Measurements from ENCODE around the gene ANO3. TPM values are rescaled to one million over a fixed set of nuclear protein-coding genes. Genes with fewer than 3 reads are reported as not detected.
A peak's percentile ranks its signal among the peaks of the same experiment; 100 is the strongest.

The ANO3 gene
- total and polyA plus RNA-seq, 2 donors from 2014 or later = 0.30 to 1.5 TPM

DNA sequence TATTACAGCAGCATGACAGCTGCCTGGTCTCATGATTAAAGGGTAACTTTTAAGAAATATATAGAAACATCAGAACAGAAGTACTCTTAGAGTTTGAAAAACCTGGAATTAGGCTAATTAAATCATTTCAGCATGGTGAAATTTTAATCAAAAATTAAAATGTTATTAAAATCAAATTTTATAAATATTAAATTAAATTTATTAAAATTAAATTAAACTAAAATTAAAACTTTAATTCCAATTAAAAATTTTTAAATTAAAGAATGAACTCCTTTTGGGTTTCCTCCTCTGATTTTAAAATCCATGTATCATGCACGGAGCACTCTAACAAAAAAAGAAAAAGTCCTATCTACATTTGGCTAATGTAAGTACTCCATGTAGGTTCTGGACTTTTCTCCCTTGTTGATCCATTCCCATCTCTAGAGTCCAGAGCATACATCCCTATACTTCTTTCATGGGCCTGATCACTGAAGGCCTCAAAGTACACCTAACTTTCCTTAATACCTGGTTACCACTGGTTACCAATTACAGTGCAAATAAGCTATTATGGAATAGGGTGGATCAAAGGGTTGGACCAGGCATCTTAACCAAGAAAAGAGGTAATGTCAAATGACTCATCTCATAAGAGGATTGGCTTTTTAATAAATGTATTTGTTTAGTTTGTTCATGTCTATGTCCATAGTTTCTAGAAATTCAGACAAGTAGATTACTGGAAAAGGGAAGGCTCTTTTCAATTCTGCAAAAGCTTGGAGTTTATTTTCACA lies 288.5 kb downstream of the ANO3 start:
- intact Hi-C loops (cut with DNase I) = no loop called here
- TF ChIP-seq, protein P1, sequence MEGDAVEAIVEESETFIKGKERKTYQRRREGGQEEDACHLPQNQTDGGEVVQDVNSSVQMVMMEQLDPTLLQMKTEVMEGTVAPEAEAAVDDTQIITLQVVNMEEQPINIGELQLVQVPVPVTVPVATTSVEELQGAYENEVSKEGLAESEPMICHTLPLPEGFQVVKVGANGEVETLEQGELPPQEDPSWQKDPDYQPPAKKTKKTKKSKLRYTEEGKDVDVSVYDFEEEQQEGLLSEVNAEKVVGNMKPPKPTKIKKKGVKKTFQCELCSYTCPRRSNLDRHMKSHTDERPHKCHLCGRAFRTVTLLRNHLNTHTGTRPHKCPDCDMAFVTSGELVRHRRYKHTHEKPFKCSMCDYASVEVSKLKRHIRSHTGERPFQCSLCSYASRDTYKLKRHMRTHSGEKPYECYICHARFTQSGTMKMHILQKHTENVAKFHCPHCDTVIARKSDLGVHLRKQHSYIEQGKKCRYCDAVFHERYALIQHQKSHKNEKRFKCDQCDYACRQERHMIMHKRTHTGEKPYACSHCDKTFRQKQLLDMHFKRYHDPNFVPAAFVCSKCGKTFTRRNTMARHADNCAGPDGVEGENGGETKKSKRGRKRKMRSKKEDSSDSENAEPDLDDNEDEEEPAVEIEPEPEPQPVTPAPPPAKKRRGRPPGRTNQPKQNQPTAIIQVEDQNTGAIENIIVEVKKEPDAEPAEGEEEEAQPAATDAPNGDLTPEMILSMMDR (IDR thresholded peaks at IDR 0.05; ENCODE audit: borderline replicate concordance, extremely low read depth, insufficient read depth) = no peak
- no peak for DNase-seq
- no peaks in the 10 kb centered on the region for H3K9me3 ChIP-seq (ENCODE audit: control insufficient read depth in 2 of 3, insufficient read depth in 1 of 3, low read length in 3 of 3)
- no peaks in the 10 kb centered on the region for H3K27me3 ChIP-seq (ENCODE audit: control insufficient read depth, insufficient read depth, low read length)
- H3K4me1 ChIP-seq (ENCODE audit: control insufficient read depth in 2 of 3, insufficient read depth in 2 of 3, low read depth in 1 of 3, low read length in 3 of 3) = no peaks in the 10 kb centered on the region
- peak; percentile 79 for FAIRE-seq
- H3K9ac ChIP-seq (ENCODE audit: low read length in 3 of 3) = no peak overlapping the region
- no peak overlapping the region for H3K4me3 ChIP-seq (ENCODE audit: low read length in 3 of 3)
- no peak overlapping the region for H3K27ac ChIP-seq (ENCODE audit: low read depth in 2 of 2, low read length in 2 of 2)
- no peaks in the 10 kb centered on the region for H3K36me3 ChIP-seq (ENCODE audit: control insufficient read depth in 2 of 3, insufficient read depth in 3 of 3, low read length in 3 of 3)

DNA sequence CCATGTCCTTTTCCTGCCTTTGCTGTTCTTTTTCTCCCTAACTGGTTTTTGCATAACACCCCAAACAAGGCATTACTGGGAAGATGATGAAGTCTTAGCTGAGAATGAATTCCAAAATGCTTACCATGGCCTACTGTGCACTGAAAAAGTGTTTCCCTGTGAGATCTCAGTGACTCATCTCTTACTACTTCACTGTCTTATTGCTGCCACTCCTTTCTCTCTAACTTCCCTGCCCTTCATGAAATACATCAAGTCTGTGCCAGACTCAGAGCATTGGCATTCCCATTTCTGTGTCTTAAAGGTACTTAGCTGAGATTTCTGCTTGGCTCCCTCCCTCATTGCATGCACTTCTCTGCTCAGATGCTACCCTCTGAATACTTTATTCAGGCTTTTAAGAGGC lies 289.2 kb downstream of the ANO3 start:
- H3K9ac ChIP-seq (ENCODE audit: low read length in 3 of 3) = no peak overlapping the region
- FAIRE-seq = no peak
- TF ChIP-seq, protein P1 (IDR thresholded peaks at IDR 0.05; ENCODE audit: borderline replicate concordance, extremely low read depth, insufficient read depth) = no peak
- H3K4me1 ChIP-seq (ENCODE audit: control insufficient read depth in 2 of 3, insufficient read depth in 2 of 3, low read depth in 1 of 3, low read length in 3 of 3) = no peaks in the 10 kb centered on the region
- no peaks in the 10 kb centered on the region for H3K36me3 ChIP-seq (ENCODE audit: control insufficient read depth in 2 of 3, insufficient read depth in 3 of 3, low read length in 3 of 3)
- no peak overlapping the region for H3K27ac ChIP-seq (ENCODE audit: low read depth in 2 of 2, low read length in 2 of 2)
- intact Hi-C loops (cut with DNase I) = no loop called here
- no peaks in the 10 kb centered on the region for H3K27me3 ChIP-seq (ENCODE audit: control insufficient read depth, insufficient read depth, low read length)
- DNase-seq = no peak
- H3K9me3 ChIP-seq (ENCODE audit: control insufficient read depth in 2 of 3, insufficient read depth in 1 of 3, low read length in 3 of 3) = no peaks in the 10 kb centered on the region
- H3K4me3 ChIP-seq (ENCODE audit: low read length in 3 of 3) = no peak overlapping the region

- TF ChIP-seq, protein P1 (IDR thresholded peaks at IDR 0.05; ENCODE audit: borderline replicate concordance, extremely low read depth, insufficient read depth) = no peak
- no peak for FAIRE-seq
- intact Hi-C loops (cut with DNase I) = no loop called here
Observed at GRCh38 chr11:26622181-26622580, 290.3 kb downstream of the ANO3 start.

More at GRCh38 chr11:26622181-26622580, 290.3 kb downstream of the ANO3 start:
- Histone ChIP-seq H3K4me3 (ENCODE audit: low read length in 3 of 3) (no peak overlapping the region), H3K27ac (ENCODE audit: low read depth in 2 of 2, low read length in 2 of 2) (no peak overlapping the region), H3K36me3 (ENCODE audit: control insufficient read depth in 2 of 3, insufficient read depth in 3 of 3, low read length in 3 of 3) (no peaks in the 10 kb centered on the region), H3K27me3 (ENCODE audit: control insufficient read depth, insufficient read depth, low read length) (no peaks in the 10 kb centered on the region), H3K9ac (ENCODE audit: low read length in 3 of 3) (no peak overlapping the region), H3K4me1 (ENCODE audit: control insufficient read depth in 2 of 3, insufficient read depth in 2 of 3, low read depth in 1 of 3, low read length in 3 of 3) (no peaks in the 10 kb centered on the region), H3K9me3 (ENCODE audit: control insufficient read depth in 2 of 3, insufficient read depth in 1 of 3, low read length in 3 of 3) (no peaks in the 10 kb centered on the region)
- no peak for DNase-seq
